NCI-H1417 (cell line): ENCODE results near the gene DPM2.

ENCODE experiments used
- DNase-seq, 3 experiments: peaks; one replicate each; lab custom pipeline; 2025; lab: John Stamatoyannopoulos, UW

Gene DPM2

GRCh38 chr9:127937388-127938297 is at the start of gene DPM2:
TSS of gene DPM2 (minus strand) at chr9:127937854. CDS start at chr9:127937820, 34 bp downstream.
- DNase-seq, result peak; percentile 66 to 84 (median 79)

DNA sequence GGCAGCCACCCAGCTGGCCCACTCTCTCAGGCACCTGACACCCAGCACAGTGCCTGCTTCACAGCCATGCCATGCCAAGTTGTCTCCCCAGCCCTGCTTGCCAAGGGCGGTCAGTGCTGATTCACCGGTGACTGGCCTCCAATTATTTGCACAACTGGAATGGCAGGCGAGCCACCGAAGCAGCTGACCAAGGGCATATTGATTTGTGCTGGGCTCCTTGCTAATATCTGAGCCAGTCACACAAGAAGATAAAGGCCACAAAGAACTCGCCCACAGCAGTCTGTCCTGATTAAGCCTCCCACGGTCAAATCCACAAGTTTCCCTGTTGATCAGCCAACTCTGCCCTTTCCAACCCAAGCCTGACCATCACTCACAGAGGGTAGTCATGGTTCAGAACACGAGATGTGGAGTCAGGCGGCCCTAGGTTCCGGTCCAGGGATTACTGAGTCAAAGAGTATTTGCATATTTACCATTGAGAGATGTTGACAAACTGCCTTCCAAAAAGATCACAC is 49.5 kb upstream of the DPM2 start:
- no peak for DNase-seq

DNA sequence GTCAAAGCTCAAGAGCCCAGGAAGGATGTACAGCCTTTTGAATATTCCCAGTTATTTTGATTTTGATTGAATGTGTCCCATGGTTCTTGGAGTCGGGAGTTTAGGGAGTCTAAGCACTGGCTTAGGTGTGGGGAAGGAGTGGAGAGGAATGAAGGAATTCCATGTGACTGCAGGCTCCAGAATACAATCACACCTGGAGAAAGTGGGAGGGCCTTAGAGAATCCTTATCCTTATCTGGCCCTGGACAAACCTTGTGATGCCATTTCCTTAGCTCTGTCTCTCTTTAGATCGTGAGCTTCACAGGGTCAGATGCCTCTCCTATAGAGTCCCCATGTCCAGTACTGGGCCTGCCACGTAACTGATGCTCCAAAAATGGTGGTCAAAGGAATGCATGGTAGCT is 47.4 kb upstream of the DPM2 start:
- DNase-seq, result no peak

GRCh38 chr9:127983847-127984289 is 46.2 kb upstream of the DPM2 start:
- no peak for DNase-seq

GRCh38 chr9:127982912-127983311 is 45.3 kb upstream of the DPM2 start:
- no peak for DNase-seq

DNA sequence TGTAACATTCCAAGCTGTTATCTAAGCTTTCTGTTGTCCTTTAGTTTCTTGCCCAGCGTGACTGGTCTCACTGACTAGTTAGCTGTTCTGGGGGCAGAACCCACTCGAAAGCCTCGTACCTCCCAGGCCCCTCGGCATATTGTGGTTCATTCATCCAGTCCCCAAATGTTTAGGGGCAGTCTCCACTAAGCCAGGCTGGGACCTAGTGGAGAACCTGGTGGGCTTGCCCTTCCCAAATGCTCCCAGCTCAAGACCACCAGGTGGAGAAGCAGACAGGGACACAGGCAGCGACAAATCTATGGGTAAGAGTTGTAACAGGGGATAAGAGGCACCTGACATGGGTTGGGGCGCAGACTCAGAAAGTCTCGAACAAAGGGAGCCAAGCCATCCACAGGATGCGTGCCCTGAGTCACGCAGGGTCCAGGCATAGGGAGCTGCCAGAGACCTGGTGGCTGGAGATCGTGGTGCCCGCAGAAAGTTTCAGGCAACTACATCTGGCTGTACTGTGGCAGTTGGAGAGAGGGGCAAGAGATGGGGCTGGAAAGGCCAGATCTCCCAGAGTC is 44.0 kb upstream of the DPM2 start:
- no peak for DNase-seq

GRCh38 chr9:127980706-127981558 is 43.3 kb upstream of the DPM2 start, which contains the start of gene EEIG1:
TSS of gene EEIG1 (minus strand) at chr9:127980989. CDS start at chr9:127980137, 852 bp downstream.
- DNase-seq, result peak; percentile 87 to 99 (median 98)

- DNase-seq, result peak; percentile 44 to 91 (median 80)
Measured at GRCh38 chr9:127980060-127980705, 42.5 kb upstream of the DPM2 start.

DNA sequence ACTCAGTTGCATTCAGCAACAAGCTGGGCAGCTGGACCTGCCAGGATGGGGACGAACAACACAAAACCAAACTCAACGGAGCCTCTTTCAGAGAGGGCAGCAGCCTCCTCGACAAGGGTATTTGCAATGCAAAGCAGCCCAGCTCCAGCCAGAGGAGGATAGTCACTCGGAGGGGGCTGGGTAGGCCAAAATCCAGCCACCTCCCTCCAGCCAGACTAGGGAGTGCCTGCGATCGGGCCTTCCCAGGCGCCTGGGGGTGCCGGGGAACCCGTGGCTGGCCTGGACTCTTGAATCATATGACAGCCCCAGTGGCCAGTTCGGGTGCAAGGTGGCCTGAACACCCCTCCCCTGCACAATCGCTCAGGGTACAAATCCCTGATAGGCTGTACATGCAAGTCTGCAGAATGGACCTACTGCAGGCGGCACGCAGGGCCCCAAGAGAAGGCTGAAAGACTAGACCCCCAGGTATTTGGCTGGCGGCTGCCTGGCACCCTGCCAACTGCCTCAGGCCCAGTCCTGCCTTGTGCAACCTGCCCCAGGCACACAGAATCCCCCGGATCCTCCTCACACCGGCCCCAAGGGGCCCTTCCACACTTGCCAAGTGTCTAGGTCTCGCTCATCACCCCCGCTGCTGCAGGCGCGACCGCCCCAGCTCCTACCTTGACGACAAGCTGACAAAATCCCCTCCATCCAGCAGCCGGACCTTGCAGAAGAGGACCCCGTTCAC is 41.8 kb upstream of the DPM2 start:
- peak; percentile 24 to 77 (median 75) for DNase-seq

DNA sequence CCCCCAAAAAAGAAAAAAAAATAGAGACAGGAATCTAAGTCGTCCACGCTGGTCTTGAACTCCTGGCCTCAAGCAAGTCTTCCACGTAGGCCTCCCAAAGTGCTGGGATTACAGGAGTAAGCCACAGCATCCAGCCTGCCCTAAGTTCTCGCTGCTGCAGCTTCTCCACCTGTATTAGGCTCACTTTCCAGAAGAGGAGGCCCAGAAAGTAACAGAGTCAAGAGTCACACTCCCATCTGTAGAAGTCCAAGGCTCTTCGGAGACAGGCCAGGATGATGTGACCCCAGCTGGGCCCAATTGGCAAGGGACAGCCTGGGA is 41.3 kb upstream of the DPM2 start:
- DNase-seq, result no peak

GRCh38 chr9:127977884-127978647 is 40.4 kb upstream of the DPM2 start:
- no peak for DNase-seq

DNA sequence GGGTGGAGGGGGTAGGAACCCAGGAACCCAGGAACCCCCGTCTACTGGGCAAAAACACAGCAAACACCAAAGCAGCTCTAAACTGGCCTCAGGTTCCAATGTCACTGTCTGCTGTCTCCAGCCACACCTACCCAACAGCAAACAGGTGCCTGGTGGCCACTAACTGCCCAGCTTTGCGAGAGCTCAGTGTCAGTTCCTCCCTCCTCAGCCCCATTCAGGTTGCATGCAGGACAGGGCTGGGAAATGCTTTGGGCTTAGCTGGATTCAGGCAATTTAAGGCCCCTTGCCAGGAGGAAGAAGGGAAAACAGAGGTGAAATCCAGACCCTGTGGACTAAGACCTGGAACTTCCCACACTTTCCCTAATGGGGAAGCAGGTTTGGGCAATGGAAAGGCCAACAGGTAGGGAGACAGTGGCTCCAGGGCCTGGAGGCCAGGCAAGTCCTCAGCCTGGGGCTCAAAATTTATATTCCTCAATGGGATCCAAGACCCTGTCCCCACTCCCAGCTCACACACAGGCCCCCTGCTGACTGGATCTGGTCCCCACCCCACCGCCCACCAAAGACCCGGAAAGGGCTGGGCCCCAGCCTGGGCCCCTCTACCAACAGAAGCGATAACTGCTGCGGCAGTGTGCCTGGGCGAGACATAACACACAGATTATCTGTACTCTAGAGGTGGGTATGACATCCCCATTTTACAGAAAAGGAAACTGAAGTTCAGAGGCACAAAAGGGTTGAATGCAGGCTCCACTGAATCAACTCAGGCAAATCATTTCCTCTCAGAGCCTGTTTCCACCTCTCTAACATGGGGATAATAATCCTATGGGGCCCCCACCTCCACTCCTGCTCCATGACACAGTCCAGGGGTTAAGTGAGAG is 39.6 kb upstream of the DPM2 start:
- DNase-seq, result peak in 2 of 3 experiments; percentile 5 to 35

DNA sequence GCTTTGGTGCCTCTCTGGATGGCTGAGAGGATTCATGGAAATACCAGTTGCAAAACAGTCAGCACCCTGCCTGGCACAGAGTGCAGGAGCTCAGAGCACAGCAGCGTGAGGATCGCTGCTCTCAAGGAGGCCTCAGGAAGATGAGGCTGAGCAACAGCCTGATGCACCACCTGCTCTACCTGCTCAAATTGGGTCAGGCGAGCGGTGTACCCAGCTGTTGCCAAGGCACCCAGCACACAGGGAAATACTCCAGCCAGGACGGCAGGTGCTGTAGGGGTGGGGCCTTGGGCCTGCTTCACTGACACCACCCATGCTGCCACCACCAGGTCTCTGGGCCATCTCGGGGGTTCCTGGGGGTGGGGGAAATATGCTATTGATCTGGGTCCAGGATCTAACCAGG is 38.8 kb upstream of the DPM2 start:
- peak; percentile 74 to 87 (median 77) for DNase-seq

DNA sequence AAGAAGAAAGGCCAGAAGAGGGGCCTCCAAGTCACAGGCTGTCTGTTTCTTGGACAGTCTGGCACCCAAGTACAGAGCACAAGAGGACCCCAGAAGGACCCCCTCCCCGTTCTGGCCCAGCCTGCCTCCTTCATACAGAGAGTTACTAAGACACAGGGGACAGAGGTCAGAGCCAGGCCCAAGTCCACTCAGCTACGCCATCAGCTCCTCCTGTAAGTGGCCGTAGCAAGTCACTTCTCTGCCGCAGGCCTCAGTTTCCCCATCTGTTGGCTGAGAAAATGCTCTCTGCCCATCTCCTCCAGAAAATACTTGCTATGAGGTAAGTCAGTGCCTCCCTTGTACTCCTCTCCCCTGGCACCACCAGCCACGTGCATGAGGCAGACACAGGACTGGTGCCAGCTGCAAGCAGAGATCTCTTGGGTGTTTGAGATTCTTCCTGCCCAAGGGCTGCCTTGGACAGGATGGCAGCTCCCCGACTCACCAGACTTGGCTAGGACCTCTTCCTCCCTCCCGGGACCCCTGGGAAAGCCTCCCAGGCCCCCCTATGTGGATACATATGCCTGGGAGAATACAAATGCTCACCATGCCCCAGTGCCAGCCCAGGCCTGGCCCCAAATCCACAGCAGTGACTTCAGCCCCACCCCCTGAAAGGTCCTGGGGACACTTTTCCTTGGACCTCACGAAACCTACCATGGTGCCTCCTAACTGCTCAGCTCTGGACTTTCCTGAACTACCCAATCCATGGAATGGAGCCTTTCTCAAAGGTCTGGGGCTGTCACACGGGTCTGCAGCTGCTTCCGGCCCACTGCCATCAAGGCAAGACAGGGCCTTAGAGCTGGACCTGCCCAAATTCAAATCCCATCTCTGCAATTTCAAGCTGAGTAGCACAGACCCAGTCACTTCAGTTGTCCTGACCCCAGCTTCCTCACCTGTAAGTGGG is 38.0 kb upstream of the DPM2 start:
- DNase-seq, result no peak

DNA sequence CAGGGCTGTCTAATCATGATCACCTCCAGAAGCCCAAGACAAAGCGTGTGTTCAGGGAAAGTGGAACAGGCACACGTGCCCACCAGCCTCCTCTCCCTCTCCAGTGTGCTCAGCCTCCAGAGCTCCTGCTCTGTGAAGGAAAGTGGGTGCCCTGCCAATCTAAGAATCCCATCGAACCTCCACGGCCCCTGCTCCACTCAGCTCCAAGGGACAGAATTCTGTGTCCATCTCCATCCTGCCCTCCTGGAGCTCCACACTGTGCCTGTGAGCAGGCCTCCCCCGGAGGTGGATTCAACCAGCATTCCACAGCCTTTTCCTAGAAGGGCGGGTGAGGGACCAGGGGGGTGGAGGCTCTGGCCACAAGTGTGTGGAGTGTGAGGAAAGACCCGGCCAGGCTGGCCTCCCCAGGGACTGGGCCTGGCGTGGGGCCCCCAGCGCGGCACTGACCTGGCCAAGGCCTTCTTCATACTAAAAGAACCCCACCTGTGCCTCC is 37.2 kb upstream of the DPM2 start:
- DNase-seq, result peak in 1 of 3 experiments; percentile 15

GRCh38 chr9:127974001-127974768 is 36.5 kb upstream of the DPM2 start:
- DNase-seq, result peak in 1 of 3 experiments; percentile 74
